H9 (cell line): ENCODE results near the gene MOV10. TPM values are rescaled to one million over a fixed set of nuclear protein-coding genes. Genes with fewer than 3 reads are reported as not detected.

Experiments
- DNase-seq: peaks from one replicate; pipeline ENCODE4 v3.0.0-alpha.2; 2017
- H2AFZ ChIP-seq: one replicate; pipeline ENCODE4 v1.6.1; 2013; ENCODE audit warnings: mild to moderate bottlenecking, low read length, control low read depth, moderate library complexity
- H2AK5ac ChIP-seq: 2 replicates; pipeline ENCODE4 v1.6.1; 2013; ENCODE audit warnings: low read length, control low read depth, mixed read lengths; ENCODE audit not compliant: insufficient read length
- H2BK120ac ChIP-seq: one replicate; pipeline ENCODE4 v1.6.1; 2013; ENCODE audit warnings: low read depth, mild to moderate bottlenecking, low read length, control low read depth, inconsistent platforms; ENCODE audit not compliant: poor library complexity, severe bottlenecking
- H2BK12ac ChIP-seq: 2 replicates; pipeline ENCODE4 v1.6.1; 2013; ENCODE audit warnings: low read length, control low read depth, mixed read lengths, low read depth; ENCODE audit not compliant: insufficient read length
- H2BK15ac ChIP-seq: 2 replicates; pipeline ENCODE4 v1.6.1; 2013; ENCODE audit warnings: low read depth, low read length, control low read depth
- H2BK20ac ChIP-seq: one replicate; pipeline ENCODE4 v1.6.1; 2013; ENCODE audit warnings: low read depth, mild to moderate bottlenecking, low read length, control low read depth, inconsistent platforms; ENCODE audit not compliant: poor library complexity, severe bottlenecking
- H2BK5ac ChIP-seq: 2 replicates; pipeline ENCODE4 v1.6.1; 2013; ENCODE audit warnings: low read length, control low read depth, mixed read lengths; ENCODE audit not compliant: insufficient read length
- H3K14ac ChIP-seq: 2 replicates; pipeline ENCODE4 v1.6.1; 2013; ENCODE audit warnings: low read length, control low read depth; ENCODE audit not compliant: insufficient read depth
- H3K18ac ChIP-seq: 2 replicates; pipeline ENCODE4 v1.6.1; 2013; ENCODE audit warnings: low read depth, mild to moderate bottlenecking, mixed read lengths, low read length, control low read depth; ENCODE audit not compliant: insufficient read length
- H3K23ac ChIP-seq: 2 replicates; pipeline ENCODE4 v1.6.1; 2013; ENCODE audit warnings: low read length, control low read depth, mixed read lengths, low read depth; ENCODE audit not compliant: insufficient read length
- H3K23me2 ChIP-seq: 2 replicates; pipeline ENCODE4 v1.6.1; 2013; ENCODE audit warnings: low read depth, mild to moderate bottlenecking, mixed read lengths, low read length, control low read depth; ENCODE audit not compliant: insufficient read length, poor library complexity, severe bottlenecking
- H3K27ac ChIP-seq: 2 replicates; pipeline ENCODE4 v1.5.1; 2013; ENCODE audit warnings: low read length, control low read depth, mixed read lengths, low read depth; ENCODE audit not compliant: insufficient read length
- H3K27me3 ChIP-seq: 2 replicates; pipeline ENCODE4 v1.6.1; 2013; ENCODE audit warnings: low read length, control low read depth, inconsistent platforms; ENCODE audit not compliant: insufficient read depth
- H3K4ac ChIP-seq: 2 replicates; pipeline ENCODE4 v1.6.1; 2013; ENCODE audit warnings: low read depth, mild to moderate bottlenecking, control low read depth, inconsistent platforms, low read length, moderate library complexity
- H3K4me1 ChIP-seq: 2 replicates; pipeline ENCODE4 v1.6.1; 2013; ENCODE audit warnings: low read length, control low read depth, inconsistent platforms; ENCODE audit not compliant: insufficient read depth
- H3K4me2 ChIP-seq: 2 replicates; pipeline ENCODE4 v1.6.1; 2013; ENCODE audit warnings: low read length, control low read depth, mixed read lengths; ENCODE audit not compliant: insufficient read length, insufficient read depth
- H3K56ac ChIP-seq: 2 replicates; pipeline ENCODE4 v1.6.1; 2013; ENCODE audit warnings: low read depth, mild to moderate bottlenecking, mixed read lengths, low read length, control low read depth; ENCODE audit not compliant: insufficient read length
- H3K79me1 ChIP-seq: 2 replicates; pipeline ENCODE4 v1.6.1; 2013; ENCODE audit warnings: low read depth, mild to moderate bottlenecking, moderate library complexity, low read length, control low read depth, inconsistent platforms; ENCODE audit not compliant: insufficient read depth, poor library complexity, severe bottlenecking
- H3K79me2 ChIP-seq: 2 replicates; pipeline ENCODE4 v1.6.1; 2013; ENCODE audit warnings: low read length, control low read depth, inconsistent platforms; ENCODE audit not compliant: insufficient read depth
- H3K9ac ChIP-seq: 2 replicates; pipeline ENCODE4 v1.6.1; 2013; ENCODE audit warnings: low read length, control low read depth, mixed read lengths; ENCODE audit not compliant: insufficient read length; ENCODE audit errors: extremely low read depth
- H3K9me3 ChIP-seq: one replicate; pipeline ENCODE4 v1.6.1; 2013; ENCODE audit warnings: low read depth, low read length, inconsistent platforms; ENCODE audit not compliant: control insufficient read depth
- H3T11ph ChIP-seq: one replicate; pipeline ENCODE4 v1.6.1; 2013; ENCODE audit warnings: mild to moderate bottlenecking, low read length, control low read depth, inconsistent platforms
- H4K20me1 ChIP-seq: one replicate; pipeline ENCODE4 v1.6.1; 2013; ENCODE audit not compliant: control insufficient read depth, insufficient read length, insufficient read depth
- H4K5ac ChIP-seq: 2 replicates; pipeline ENCODE4 v1.6.1; 2013; ENCODE audit warnings: low read depth, mild to moderate bottlenecking, mixed read lengths, low read length, control low read depth; ENCODE audit not compliant: insufficient read length
- H4K8ac ChIP-seq: replicated peaks from 2 replicates; pipeline ENCODE4 v1.6.1; 2013; ENCODE audit warnings: low read length, control low read depth, mixed read lengths, low read depth; ENCODE audit not compliant: insufficient read length
- H4K91ac ChIP-seq: 2 replicates; pipeline ENCODE4 v1.6.1; 2013; ENCODE audit warnings: low read depth, mild to moderate bottlenecking, moderate library complexity, mixed read lengths, low read length, control low read depth; ENCODE audit not compliant: insufficient read length
- H3K27ac Mint-ChIP-seq, 3 experiments: 2 replicates in 2 of 3; 3 replicates in 1 of 3; pipeline ENCODE4 v1.8.0; 2020 to 2021; ENCODE audit warnings: mixed read lengths in 3 of 3, mild to moderate bottlenecking in 1 of 3, moderate library complexity in 1 of 3
- H3K27me3 Mint-ChIP-seq: 2 replicates; pipeline ENCODE4 v1.8.0; 2021; ENCODE audit warnings: low read depth, mild to moderate bottlenecking, moderate library complexity, mixed read lengths
- H3K36me3 Mint-ChIP-seq, 3 experiments: 2 replicates in 2 of 3; 3 replicates in 1 of 3; pipeline ENCODE4 v1.8.0; 2020 to 2021; ENCODE audit warnings: low read depth in 3 of 3, mixed read lengths in 3 of 3; ENCODE audit not compliant: insufficient read depth in 1 of 3
- H3K4me1 Mint-ChIP-seq, 2 experiments: 2 replicates each; pipeline ENCODE4 v1.8.0; 2020; ENCODE audit warnings: mixed read lengths in 2 of 2
- H3K4me3 Mint-ChIP-seq, 2 experiments: 2 replicates in 1 of 2; 3 replicates in 1 of 2; pipeline ENCODE4 v1.8.0; 2020 to 2021; ENCODE audit warnings: mild to moderate bottlenecking in 2 of 2, mixed read lengths in 2 of 2, moderate library complexity in 1 of 2
- H3K9me3 Mint-ChIP-seq, 2 experiments: 2 replicates in 1 of 2; 3 replicates in 1 of 2; pipeline ENCODE4 v1.8.0; 2020; ENCODE audit warnings: mild to moderate bottlenecking in 2 of 2, mixed read lengths in 2 of 2, moderate library complexity in 1 of 2
- WGBS: extraction: QIAGEN DNeasy Blood & Tissue Kit; methylation state at CpG from one replicate; pipeline ENCODE4 v1.1.7; 2013; ENCODE audit warnings: missing lambda C conversion rate, low lambda C conversion rate, mixed read lengths; ENCODE audit not compliant: insufficient read length; ENCODE audit errors: extremely low coverage; 5-methylcytosine and 5-hydroxymethylcytosine counted together
- total RNA-seq: library from RNA; stranded (reverse); gene quantifications from 2 replicates; pipeline ENCODE4 v1.2.1, GENCODE V29; 2021
- TF ChIP-seq, protein P1 (sequence below): fragments of 200-600 bp; sonication (generic); conservative IDR thresholded peaks from 3 replicates; pipeline ENCODE4 v1.8.0; 2021; ENCODE audit warnings: antibody characterized with exemption, mild to moderate bottlenecking

MOV10 gene
- total RNA-seq, 1 experiment from 2014 or later: 77.8 TPM

DNA sequence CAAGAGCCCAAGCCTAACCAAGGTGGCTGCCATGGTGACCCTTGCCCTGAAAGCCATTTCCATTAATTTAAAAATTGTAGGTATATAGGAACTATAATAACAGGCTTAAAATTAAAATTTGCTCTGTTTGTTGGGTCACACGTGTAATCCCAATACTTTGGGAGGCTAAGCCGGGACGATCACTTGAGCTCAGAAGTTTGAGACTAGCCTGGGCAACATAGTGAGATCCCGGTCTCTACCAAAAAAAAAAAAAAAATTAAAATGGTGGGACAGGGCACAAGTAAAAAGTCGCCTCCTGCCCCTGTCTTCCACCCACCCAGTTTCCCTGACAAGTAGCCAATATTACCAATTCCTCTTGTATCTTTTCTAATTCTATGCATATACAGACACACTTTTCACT lies 48.3 kb upstream of the MOV10 start:
- no peak overlapping the region for H4K8ac ChIP-seq
- H2BK15ac ChIP-seq: no peak overlapping the region
- H3K9ac ChIP-seq: no peak overlapping the region
- H2BK12ac ChIP-seq: no peak overlapping the region
- H4K20me1 ChIP-seq: no peaks in the 10 kb centered on the region
- no peak overlapping the region for H3K27ac ChIP-seq
- H3K9me3 Mint-ChIP-seq: no peaks in the 10 kb centered on the region
- H2BK20ac ChIP-seq: no peak overlapping the region
- no peak overlapping the region for H3K56ac ChIP-seq
- H3K4me2 ChIP-seq: no peak overlapping the region
- H2AFZ ChIP-seq: no peak overlapping the region
- peaks cover 1% of the 10 kb centered on the region in 2 experiments; a peak in 2 of 4 replicates for H3K4me1 Mint-ChIP-seq
- DNase-seq: no peak
- no peak overlapping the region for H3K27ac Mint-ChIP-seq
- H3K79me1 ChIP-seq: peaks cover 9% of the 10 kb centered on the region
- H3K9me3 ChIP-seq: no peaks in the 10 kb centered on the region
- WGBS: no CpG with 5 or more reads among the region's 5 CpGs
- no peak overlapping the region for H3K18ac ChIP-seq
- H3K36me3 Mint-ChIP-seq: peaks cover 0 to 25% (median 5%) of the 10 kb centered on the region in 3 experiments; a peak in 3 of 7 replicates
- H3K14ac ChIP-seq: no peak overlapping the region
- no peak overlapping the region for H2AK5ac ChIP-seq
- no peak overlapping the region for H3K4me3 Mint-ChIP-seq
- no peak overlapping the region for H4K5ac ChIP-seq
- no peak overlapping the region for H3K23ac ChIP-seq
- H4K91ac ChIP-seq: no peak overlapping the region
- H3K27me3 ChIP-seq: no peaks in the 10 kb centered on the region
- H2BK5ac ChIP-seq: no peak overlapping the region
- peaks cover 25% of the 10 kb centered on the region; the same call in 1 of the 2 replicates for H3K79me2 ChIP-seq
- H3K23me2 ChIP-seq: no peaks in the 10 kb centered on the region
- no peaks in the 10 kb centered on the region for H3K4me1 ChIP-seq
- H3K4ac ChIP-seq: no peak overlapping the region
- H2BK120ac ChIP-seq: no peak overlapping the region
- no peak overlapping the region for H3T11ph ChIP-seq
- TF ChIP-seq, protein P1, sequence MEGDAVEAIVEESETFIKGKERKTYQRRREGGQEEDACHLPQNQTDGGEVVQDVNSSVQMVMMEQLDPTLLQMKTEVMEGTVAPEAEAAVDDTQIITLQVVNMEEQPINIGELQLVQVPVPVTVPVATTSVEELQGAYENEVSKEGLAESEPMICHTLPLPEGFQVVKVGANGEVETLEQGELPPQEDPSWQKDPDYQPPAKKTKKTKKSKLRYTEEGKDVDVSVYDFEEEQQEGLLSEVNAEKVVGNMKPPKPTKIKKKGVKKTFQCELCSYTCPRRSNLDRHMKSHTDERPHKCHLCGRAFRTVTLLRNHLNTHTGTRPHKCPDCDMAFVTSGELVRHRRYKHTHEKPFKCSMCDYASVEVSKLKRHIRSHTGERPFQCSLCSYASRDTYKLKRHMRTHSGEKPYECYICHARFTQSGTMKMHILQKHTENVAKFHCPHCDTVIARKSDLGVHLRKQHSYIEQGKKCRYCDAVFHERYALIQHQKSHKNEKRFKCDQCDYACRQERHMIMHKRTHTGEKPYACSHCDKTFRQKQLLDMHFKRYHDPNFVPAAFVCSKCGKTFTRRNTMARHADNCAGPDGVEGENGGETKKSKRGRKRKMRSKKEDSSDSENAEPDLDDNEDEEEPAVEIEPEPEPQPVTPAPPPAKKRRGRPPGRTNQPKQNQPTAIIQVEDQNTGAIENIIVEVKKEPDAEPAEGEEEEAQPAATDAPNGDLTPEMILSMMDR: no peak
- no peaks in the 10 kb centered on the region for H3K27me3 Mint-ChIP-seq
